ENCODE measurements around the gene PRR12. TPM values are rescaled to one million over a fixed set of nuclear protein-coding genes. Genes with fewer than 3 reads are reported as not detected.

The PRR12 gene
- total RNA-seq, 1 donor from 2014 or later: 2.4 TPM

DNA sequence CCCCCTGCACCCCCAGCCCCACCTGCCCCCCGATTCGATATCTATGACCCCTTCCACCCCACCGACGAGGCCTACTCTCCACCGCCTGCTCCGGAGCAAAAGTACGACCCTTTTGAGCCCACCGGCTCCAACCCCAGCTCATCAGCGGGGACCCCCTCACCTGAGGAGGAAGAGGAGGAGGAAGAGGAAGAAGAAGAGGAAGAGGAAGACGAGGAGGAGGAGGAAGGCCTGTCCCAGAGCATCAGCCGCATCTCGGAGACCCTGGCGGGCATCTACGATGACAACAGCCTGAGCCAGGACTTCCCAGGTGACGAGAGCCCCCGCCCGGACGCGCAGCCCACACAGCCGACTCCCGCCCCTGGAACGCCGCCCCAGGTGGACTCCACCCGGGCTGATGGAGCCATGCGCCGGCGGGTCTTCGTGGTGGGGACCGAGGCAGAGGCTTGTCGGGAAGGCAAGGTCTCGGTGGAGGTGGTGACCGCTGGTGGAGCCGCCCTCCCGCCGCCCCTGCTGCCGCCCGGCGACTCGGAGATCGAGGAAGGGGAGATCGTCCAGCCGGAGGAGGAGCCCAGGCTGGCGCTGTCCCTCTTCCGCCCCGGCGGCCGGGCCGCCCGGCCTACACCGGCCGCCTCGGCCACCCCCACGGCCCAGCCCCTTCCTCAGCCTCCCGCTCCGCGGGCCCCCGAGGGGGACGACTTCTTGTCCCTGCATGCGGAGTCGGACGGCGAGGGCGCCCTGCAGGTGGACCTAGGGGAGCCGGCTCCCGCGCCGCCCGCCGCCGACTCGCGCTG lies 60.2 kb downstream of the PRR12 start:
- no peak for DNase-seq

DNA sequence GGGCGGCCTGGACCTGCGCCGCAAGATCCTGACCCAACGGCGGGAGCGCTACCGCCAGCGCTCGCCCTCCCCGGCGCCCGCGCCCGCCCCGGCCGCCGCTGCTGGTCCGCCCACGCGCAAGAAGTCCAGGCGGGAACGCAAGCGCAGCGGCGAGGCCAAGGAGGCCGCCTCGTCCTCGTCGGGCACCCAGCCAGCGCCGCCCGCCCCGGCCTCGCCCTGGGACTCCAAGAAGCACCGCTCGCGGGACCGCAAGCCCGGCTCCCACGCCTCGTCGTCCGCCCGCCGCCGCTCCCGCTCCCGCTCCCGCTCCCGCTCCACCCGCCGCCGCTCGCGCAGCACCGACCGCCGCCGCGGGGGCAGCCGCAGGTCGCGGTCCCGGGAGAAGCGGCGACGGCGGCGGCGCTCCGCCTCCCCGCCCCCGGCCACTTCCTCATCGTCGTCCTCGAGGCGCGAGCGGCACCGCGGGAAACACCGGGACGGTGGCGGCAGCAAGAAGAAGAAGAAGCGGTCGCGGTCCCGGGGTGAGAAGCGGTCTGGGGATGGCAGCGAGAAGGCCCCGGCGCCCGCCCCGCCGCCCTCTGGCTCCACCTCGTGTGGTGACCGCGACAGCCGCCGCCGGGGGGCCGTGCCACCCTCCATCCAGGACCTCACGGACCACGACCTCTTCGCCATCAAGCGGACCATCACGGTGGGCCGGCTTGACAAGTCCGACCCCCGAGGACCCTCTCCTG lies 61.0 kb downstream of the PRR12 start:
- DNase-seq: no peak

DNA sequence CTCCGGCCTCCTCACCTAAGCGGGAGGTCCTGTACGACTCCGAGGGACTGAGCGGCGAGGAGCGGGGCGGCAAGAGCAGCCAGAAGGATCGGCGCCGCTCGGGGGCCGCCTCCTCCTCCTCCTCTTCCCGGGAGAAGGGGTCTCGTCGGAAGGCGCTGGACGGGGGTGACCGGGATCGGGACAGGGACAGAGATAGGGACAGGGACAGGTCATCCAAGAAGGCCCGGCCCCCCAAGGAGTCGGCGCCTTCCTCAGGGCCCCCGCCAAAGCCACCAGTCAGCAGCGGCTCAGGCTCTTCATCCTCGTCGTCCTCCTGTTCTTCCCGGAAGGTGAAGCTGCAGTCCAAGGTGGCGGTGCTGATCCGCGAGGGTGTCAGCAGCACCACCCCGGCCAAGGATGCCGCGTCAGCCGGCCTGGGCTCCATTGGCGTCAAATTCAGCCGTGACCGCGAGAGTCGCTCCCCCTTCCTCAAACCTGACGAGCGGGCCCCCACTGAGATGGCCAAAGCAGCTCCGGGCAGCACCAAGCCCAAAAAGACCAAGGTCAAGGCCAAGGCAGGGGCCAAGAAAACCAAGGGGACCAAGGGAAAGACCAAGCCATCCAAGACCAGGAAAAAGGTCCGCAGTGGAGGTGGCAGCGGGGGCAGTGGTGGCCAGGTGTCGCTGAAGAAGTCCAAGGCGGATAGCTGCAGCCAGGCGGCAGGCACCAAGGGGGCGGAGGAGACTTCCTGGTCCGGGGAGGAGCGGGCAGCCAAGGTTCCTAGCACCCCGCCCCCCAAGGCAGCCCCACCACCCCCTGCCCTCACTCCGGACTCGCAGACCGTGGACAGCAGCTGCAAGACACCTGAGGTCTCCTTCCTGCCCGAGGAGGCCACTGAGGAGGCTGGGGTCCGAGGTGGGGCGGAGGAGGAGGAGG lies 61.8 kb downstream of the PRR12 start:
- no peak for DNase-seq

GRCh38 chr19:49653466-49653806 lies 62.5 kb downstream of the PRR12 start:
- DNase-seq: no peak

- DNase-seq: no peak
These were observed 63.6 kb downstream of the PRR12 start for GRCh38 chr19:49654581-49654980.

DNA sequence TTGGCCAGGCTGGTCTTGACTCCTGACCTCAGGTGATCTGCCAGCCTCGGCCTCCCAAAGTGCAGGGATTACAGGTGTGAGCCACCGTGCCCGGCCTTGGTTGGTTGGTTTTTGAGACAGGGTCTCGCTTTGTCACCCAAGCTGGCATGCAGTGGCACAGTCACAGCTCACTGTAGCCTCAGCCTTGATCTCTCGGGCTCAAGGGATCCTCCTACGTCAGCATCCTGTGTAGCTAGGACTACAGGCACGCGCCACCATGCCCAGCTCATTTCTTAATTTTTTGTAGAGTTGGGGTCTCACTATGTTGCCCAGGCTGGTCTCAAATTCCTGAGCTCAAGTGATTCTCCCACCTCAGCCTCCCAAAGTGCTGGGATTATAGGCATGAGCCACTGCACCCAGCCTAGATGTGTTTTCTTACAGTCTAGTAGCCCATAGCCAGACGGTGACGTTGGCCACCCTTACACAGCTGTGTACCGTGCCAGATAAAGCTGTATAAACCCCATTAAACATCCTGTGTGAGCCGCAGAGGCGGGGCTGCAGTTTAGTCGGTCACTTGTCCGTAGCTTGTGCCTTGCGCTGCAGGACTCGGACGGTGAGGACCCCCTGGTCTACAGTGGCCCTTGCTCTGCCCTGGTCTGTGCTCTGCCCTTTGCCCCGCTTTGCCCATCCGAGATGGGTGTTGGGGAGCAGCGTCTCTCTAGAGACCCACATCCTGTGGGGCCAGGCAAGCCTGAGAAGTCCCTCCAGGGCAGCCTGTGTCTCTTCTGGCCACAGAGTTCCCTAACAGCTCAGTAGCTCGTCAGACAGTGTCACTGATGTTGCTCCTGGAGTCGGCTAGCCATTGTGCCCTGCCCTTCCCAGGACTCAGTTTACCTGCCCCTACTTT lies 64.8 kb downstream of the PRR12 start:
- DNase-seq: no peak

- no peak for DNase-seq
These were observed 65.6 kb downstream of the PRR12 start for GRCh38 chr19:49656456-49657109.

GRCh38 chr19:49657493-49658138 lies 66.6 kb downstream of the PRR12 start:
- no peak for DNase-seq

DNA sequence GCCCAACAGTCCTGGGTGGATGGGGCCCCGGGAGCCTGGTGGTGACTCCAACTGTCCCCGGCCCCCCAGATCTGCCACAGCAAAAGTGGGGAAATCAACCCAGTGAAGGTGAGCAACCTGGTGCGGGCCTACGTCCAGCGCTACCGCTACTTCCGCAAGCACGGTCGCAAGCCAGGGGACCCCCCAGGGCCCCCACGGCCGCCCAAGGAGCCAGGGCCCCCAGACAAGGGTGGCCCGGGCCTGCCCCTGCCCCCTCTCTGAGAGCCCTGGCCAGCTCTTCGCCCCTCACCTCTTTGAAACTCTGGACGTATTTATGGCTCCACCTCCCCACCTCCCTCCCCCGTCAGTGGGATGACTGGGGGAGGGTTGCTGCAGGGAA lies 67.1 kb downstream of the PRR12 start:
- no peak for DNase-seq

DNA sequence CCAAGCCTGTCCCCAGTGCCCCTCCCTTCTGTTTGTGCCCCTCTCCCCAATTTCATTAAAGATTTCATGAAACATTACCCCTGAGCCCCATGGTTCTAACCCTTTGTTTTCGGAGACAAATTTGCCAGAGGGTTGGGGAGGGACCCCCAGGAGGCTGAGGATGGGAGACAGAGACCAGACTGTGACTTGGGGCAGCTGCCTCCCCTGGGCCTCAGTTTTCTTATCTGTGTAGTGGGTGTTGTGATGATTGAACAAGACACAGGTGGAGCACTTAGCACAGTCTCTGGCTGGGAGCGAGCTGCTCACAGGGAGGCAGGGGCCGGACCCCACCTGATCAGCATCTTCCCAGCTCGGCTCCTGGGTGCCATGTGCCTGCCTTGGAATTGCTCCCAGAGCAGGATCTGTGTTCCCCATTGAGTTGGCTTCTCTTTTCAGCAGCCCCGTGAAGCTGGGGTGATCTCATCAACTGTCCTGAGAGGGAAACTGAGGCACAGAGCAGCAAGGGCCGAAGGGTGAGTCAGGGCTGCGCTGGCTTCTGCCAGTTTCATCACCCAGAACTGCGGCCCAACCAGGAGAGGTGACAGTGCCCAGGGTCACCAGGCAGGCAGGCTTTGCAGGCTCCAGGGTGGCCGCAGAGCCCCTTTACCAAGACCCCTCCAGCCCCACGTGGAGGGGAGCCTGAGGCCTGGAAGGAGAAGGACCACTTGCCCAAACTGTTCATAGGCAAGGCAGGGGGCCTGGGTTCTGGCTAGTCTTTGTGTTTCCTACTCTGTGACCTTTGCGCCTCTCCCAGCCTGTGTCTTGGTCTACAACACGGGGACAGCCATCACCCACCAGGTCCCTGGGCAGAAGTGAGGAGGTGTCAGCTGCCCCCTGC lies 67.8 kb downstream of the PRR12 start:
- DNase-seq: no peak

DNA sequence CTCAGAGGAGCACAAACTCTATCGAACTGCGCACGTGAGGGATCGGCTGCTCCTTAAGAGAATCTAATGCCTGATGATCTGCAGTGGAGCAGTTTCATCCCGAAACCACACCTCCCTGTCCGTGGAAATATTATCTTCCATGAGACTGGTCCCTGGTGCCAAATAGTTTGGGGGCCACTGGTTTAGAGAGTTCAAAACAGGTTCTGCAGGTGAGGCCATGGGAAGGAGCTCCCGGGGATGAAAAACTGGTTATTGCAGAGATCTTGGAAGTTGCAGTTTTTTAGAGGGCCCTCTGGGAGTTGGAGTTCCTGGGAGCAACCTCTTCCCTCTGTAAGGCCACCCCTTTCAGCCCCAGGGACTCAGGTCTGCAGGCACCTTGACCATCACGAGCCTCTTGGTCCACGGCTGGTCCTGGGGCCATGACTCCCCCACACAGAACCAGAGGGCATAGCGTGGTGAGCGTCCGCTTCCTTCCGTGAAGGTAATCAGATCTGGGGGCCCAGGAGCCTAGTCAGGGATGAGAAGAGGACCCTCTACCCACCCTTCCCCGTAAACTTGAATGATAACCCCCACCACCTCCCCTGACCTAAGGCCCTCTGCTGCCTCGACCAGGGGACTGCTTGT lies 69.5 kb downstream of the PRR12 start:
- no peak for DNase-seq

GRCh38 chr19:49662011-49662410 lies 71.0 kb downstream of the PRR12 start:
- no peak for DNase-seq

- DNase-seq: no peak
These were observed 72.2 kb downstream of the PRR12 start for GRCh38 chr19:49663224-49663623.

DNA sequence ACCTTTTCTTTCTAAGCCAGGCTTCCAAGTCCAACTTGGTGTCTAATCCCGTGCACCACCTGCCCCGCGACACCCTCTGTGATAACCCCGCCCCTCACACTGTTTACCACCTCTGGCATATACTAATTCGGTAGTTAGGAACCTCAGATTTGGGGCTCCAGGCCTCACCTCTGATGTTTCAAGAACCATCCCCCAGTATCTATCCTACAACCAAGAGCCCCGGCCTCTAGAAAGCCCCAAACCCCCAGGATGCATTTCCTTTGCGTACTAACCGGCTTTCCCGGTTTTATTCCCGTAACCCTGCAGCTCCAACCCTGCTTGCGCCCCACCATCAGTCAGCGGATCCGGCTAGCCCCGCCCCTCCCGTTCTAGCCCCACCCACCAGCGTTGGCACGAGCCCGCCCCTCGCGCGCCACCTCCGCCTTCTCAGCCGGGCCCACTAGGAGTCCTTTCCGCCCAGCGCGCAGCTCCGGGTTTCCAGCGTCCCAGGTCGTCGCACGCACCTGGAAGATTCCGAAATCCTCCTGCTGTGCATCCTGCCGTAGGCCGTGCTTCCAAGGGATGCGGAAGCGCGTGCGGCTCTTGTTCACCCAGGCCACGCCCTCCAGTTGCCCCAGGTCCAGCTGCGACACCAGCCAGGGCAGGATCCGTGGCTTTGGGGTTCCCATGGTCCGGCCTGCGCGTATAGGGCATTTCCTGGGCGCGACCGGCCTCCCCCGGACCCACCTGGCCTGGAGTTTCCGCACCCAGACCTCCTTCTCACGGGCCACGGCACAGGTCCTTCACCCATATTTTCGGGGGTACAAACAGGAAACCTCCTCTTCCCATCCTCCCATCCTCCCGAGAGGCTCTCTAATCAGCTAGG lies 73.4 kb downstream of the PRR12 start:
- DNase-seq: peak; percentile 90

- DNase-seq: no peak
These were observed 74.0 kb downstream of the PRR12 start for GRCh38 chr19:49665036-49665350.

GRCh38 chr19:49665351-49666119 lies 74.6 kb downstream of the PRR12 start, which contains the start of the genes BCL2L12 and IRF3:
Gene BCL2L12, plus strand, starts transcription at chr19:49665933. Its CDS starts 760 bp downstream, at chr19:49666693.
Gene IRF3, minus strand, starts transcription at chr19:49665857. Its CDS starts 1,019 bp downstream, at chr19:49664838.
- peak; percentile 98 for DNase-seq

GRCh38 chr19:49666120-49666444 lies 75.1 kb downstream of the PRR12 start:
- DNase-seq: no peak

GRCh38 chr19:49667473-49667872 lies 76.5 kb downstream of the PRR12 start:
- no peak for DNase-seq

Data from dermis blood vessel endothelial cell (primary cell).